ENCODE data around the gene CAMTA1.

DNA sequence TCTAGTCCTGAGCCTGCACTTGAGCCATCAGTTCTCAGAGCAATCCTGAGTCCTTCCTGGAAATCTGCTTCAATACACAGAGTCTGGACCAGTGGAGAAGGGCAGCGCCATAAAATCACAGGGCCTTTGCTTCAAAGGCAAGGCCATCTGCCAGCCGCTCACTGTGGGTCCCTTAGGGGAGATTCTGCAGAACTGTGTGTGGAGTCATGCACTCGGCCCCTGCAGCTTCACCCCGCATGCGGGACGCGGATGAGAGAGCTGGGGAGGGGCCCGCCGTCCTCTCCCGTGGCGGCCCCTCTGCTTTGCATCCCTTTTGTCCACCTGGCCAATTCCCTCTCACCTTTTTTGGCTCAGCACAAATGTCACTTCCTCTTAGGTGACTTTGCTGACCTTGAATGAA, 674.7 kb downstream of the CAMTA1 start:
- TF ChIP-seq RARB (CRISPR knock-in tag; IDR thresholded peaks at IDR 0.05) (no peak), CSDC2 (CRISPR knock-in tag; IDR thresholded peaks at IDR 0.05) (no peak), GLIS3 (CRISPR knock-in tag; IDR thresholded peaks at IDR 0.05) (no peak)
- TF ChIP-seq, protein P1, sequence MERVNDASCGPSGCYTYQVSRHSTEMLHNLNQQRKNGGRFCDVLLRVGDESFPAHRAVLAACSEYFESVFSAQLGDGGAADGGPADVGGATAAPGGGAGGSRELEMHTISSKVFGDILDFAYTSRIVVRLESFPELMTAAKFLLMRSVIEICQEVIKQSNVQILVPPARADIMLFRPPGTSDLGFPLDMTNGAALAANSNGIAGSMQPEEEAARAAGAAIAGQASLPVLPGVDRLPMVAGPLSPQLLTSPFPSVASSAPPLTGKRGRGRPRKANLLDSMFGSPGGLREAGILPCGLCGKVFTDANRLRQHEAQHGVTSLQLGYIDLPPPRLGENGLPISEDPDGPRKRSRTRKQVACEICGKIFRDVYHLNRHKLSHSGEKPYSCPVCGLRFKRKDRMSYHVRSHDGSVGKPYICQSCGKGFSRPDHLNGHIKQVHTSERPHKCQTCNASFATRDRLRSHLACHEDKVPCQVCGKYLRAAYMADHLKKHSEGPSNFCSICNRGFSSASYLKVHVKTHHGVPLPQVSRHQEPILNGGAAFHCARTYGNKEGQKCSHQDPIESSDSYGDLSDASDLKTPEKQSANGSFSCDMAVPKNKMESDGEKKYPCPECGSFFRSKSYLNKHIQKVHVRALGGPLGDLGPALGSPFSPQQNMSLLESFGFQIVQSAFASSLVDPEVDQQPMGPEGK (CRISPR knock-in tag; IDR thresholded peaks at IDR 0.05; ENCODE audit: borderline replicate concordance) = no peak
